ENCODE data around the gene FAM3D.

The FAM3D gene

DNA sequence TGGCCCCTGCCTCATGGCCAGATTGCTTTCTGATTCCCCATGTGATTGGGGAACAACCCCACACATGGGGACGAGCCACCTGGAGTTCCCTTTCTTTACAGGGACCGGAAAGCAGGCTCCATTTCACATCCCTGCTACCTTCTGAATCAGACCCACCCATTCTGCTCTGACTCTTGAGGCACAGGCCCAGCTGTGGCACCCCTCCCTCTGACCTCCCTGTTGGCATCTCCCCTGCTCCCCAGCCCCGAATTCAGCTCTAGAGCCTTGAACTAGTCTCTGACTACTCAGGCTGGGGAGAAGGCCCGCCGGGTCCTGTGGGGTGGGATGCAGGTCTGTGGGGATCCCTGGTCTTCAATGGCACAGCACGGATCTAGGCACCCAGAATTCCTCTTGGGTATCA, 12.1 kb downstream of the FAM3D start:
- Histone ChIP-seq H3K36me3 (ENCODE audit: insufficient read depth, low read length) (no peaks in the 10 kb centered on the region), H3K9me3 (ENCODE audit: control insufficient read depth, insufficient read depth, low read length) (no peaks in the 10 kb centered on the region), H3K9ac (ENCODE audit: low read depth, low read length) (no peak overlapping the region), H3K4me1 (ENCODE audit: insufficient read depth, low read length) (no peaks in the 10 kb centered on the region)

GRCh38 chr3:58652624-58653023, 13.9 kb downstream of the FAM3D start:
- Histone ChIP-seq H3K9ac (ENCODE audit: low read depth, low read length) (no peak overlapping the region), H3K4me1 (ENCODE audit: insufficient read depth, low read length) (no peaks in the 10 kb centered on the region), H3K36me3 (ENCODE audit: insufficient read depth, low read length) (no peaks in the 10 kb centered on the region), H3K9me3 (ENCODE audit: control insufficient read depth, insufficient read depth, low read length) (no peaks in the 10 kb centered on the region)

DNA sequence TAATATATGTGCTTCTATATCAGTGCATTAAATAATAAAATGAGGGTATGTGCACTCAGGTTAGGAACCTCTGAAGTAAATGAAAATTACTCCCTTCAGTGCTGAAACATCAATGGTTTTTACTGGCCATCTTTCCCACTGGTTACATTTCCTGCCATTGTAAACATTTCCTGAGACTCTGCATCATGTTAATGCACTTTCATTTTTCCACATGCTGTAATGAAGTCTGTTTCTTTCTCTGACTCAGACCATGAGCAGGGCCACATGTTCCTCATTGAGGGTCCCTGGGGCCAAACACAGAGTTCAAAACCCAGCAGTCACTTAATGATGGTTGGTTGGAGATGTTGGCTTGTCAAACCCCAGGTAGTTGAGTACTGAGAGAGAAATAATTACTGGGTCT, 15.3 kb downstream of the FAM3D start:
- Histone ChIP-seq H3K9me3 (ENCODE audit: control insufficient read depth, insufficient read depth, low read length) (no peaks in the 10 kb centered on the region), H3K4me1 (ENCODE audit: insufficient read depth, low read length) (no peaks in the 10 kb centered on the region), H3K9ac (ENCODE audit: low read depth, low read length) (no peak overlapping the region), H3K36me3 (ENCODE audit: insufficient read depth, low read length) (no peaks in the 10 kb centered on the region)

GRCh38 chr3:58647381-58648141, 19.0 kb downstream of the FAM3D start:
- H3K9me3 ChIP-seq (ENCODE audit: control insufficient read depth, insufficient read depth, low read length): no peaks in the 10 kb centered on the region
- H3K36me3 ChIP-seq (ENCODE audit: insufficient read depth, low read length): no peaks in the 10 kb centered on the region
- no peak overlapping the region for H3K9ac ChIP-seq (ENCODE audit: low read depth, low read length)
- H3K4me1 ChIP-seq (ENCODE audit: insufficient read depth, low read length): no peaks in the 10 kb centered on the region

- no peaks in the 10 kb centered on the region for H3K36me3 ChIP-seq (ENCODE audit: insufficient read depth, low read length)
- no peak overlapping the region for H3K9ac ChIP-seq (ENCODE audit: low read depth, low read length)
- no peaks in the 10 kb centered on the region for H3K9me3 ChIP-seq (ENCODE audit: control insufficient read depth, insufficient read depth, low read length)
- no peaks in the 10 kb centered on the region for H3K4me1 ChIP-seq (ENCODE audit: insufficient read depth, low read length)
Measured at GRCh38 chr3:58646503-58646902, 20.1 kb downstream of the FAM3D start.

DNA sequence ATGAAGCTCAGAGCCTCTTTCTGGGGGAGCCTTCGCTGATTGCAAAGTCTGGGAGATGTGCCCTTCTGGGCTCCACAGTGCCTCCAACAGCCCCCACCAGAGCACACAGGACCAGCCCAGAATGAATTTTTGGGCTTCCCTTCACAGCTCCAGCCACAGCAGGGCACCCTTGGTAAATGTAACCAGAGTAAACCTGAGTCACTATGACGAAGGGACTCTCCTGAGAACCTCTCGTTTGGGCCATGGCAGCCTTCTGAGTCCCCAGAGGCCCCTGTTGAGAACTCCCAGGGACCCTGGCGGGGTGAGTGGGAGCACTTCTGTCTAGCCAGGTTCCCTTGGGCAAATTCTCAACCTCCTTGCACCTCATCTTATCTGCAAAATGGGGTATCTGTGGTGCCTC, 20.8 kb downstream of the FAM3D start:
- Histone ChIP-seq H3K9ac (ENCODE audit: low read depth, low read length) (no peak overlapping the region), H3K36me3 (ENCODE audit: insufficient read depth, low read length) (no peaks in the 10 kb centered on the region), H3K4me1 (ENCODE audit: insufficient read depth, low read length) (no peaks in the 10 kb centered on the region), H3K9me3 (ENCODE audit: control insufficient read depth, insufficient read depth, low read length) (no peaks in the 10 kb centered on the region)

- H3K9me3 ChIP-seq (ENCODE audit: control insufficient read depth, insufficient read depth, low read length): no peaks in the 10 kb centered on the region
- no peak overlapping the region for H3K9ac ChIP-seq (ENCODE audit: low read depth, low read length)
- H3K36me3 ChIP-seq (ENCODE audit: insufficient read depth, low read length): no peaks in the 10 kb centered on the region
- no peaks in the 10 kb centered on the region for H3K4me1 ChIP-seq (ENCODE audit: insufficient read depth, low read length)
Measured at GRCh38 chr3:58642846-58643245, 23.7 kb downstream of the FAM3D start.

DNA sequence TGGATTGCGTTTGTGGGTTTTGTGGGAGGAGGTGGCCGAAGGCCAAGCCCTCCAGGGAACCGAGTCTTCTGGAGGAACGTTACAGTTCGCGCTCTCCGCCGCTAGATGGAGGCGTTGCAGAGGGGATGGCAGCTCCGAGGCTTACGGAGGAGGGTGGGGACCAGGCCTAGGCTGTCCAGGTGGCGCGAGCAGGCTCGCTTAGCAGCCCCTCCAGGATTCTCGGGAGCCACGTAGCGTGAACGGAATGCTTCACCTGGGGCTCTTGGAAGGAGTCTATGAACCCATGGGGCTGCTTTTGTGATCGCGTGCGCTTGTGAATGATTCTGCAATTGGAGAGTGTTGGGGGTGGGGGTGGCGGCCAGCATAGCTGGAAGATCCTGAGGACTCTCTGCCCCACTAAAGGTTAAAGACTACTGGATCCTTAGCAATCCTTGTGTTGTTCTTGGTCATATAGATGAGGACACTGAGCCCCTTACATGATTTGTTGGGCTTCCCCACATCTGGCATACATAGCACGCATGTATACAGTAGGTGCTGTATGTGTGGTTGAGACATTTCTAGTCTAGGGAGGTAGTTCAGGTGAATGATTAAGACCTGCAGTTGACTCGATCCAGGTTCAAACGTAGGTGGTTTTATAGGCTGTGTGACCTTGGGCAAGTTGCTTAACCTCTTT, 25.7 kb downstream of the FAM3D start:
- H3K9me3 ChIP-seq (ENCODE audit: control insufficient read depth, insufficient read depth, low read length): no peaks in the 10 kb centered on the region
- no peaks in the 10 kb centered on the region for H3K4me1 ChIP-seq (ENCODE audit: insufficient read depth, low read length)
- no peak overlapping the region for H3K9ac ChIP-seq (ENCODE audit: low read depth, low read length)
- no peaks in the 10 kb centered on the region for H3K36me3 ChIP-seq (ENCODE audit: insufficient read depth, low read length)

DNA sequence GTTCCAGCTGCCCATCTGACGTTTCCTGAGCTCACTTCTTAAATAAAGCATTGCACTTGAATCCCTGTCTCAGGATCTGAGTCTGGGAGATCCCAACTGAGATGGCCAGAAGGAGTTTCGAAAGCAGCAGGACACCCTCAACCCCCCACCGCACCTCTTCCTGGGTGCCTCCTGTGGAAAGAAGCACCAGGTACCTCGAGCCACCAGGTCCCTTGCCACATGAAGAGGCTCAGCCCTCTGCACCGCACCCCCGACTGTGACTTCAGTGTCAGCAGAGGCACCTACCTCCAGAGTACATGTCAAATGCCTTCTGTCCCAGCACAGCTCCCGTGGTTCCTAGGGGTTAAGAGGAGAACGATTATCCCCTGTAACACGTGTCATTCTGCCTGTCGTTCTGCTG, 26.7 kb downstream of the FAM3D start:
- Histone ChIP-seq H3K36me3 (ENCODE audit: insufficient read depth, low read length) (no peaks in the 10 kb centered on the region), H3K4me1 (ENCODE audit: insufficient read depth, low read length) (no peaks in the 10 kb centered on the region), H3K9me3 (ENCODE audit: control insufficient read depth, insufficient read depth, low read length) (no peaks in the 10 kb centered on the region), H3K9ac (ENCODE audit: low read depth, low read length) (no peak overlapping the region)

DNA sequence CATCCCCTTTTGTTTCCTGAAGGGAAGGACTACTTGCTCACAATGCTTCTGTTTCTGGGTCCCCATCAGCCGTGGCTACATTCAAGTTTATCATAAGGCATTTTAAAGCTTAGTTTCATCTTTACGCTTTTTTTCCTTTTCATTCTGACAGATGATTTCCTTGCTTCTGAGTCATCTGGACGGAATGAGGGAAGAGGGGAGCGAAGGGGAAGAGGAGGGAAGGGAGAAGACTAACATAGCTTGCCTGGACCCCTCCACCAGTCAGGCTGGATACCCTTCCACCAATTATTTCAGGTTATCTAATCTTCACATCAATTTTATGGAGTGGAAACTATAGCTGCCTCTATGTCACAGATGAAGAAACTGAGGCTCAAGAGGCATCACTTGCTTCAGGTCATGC, 27.6 kb downstream of the FAM3D start:
- Histone ChIP-seq H3K4me1 (ENCODE audit: insufficient read depth, low read length) (no peaks in the 10 kb centered on the region), H3K9ac (ENCODE audit: low read depth, low read length) (no peak overlapping the region), H3K9me3 (ENCODE audit: control insufficient read depth, insufficient read depth, low read length) (no peaks in the 10 kb centered on the region), H3K36me3 (ENCODE audit: insufficient read depth, low read length) (no peaks in the 10 kb centered on the region)

GRCh38 chr3:58638591-58638990, 28.0 kb downstream of the FAM3D start:
- Histone ChIP-seq H3K9ac (ENCODE audit: low read depth, low read length) (no peak overlapping the region), H3K9me3 (ENCODE audit: control insufficient read depth, insufficient read depth, low read length) (no peaks in the 10 kb centered on the region), H3K36me3 (ENCODE audit: insufficient read depth, low read length) (no peaks in the 10 kb centered on the region), H3K4me1 (ENCODE audit: insufficient read depth, low read length) (no peaks in the 10 kb centered on the region)

DNA sequence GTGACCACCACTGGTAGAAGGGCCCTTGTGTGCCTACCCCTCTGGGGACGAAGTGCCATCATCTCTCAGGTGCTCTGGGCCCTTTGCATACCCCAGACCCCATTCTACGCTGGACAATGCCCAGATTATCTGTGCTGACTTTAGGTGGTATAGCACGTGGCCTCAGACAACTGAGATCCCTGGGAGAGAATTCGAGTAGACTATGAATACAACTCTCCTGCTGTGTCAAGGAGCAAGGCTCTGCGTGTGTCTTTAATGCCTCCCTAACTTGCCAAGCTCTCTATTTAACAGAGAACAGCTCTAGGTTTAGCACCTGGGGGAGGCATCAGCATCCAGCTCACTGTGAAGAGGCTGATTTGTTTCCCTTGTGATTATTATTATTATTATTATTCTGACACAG, 29.1 kb downstream of the FAM3D start:
- H3K9ac ChIP-seq (ENCODE audit: low read depth, low read length): no peak overlapping the region
- H3K36me3 ChIP-seq (ENCODE audit: insufficient read depth, low read length): no peaks in the 10 kb centered on the region
- H3K4me1 ChIP-seq (ENCODE audit: insufficient read depth, low read length): no peaks in the 10 kb centered on the region
- no peaks in the 10 kb centered on the region for H3K9me3 ChIP-seq (ENCODE audit: control insufficient read depth, insufficient read depth, low read length)

DNA sequence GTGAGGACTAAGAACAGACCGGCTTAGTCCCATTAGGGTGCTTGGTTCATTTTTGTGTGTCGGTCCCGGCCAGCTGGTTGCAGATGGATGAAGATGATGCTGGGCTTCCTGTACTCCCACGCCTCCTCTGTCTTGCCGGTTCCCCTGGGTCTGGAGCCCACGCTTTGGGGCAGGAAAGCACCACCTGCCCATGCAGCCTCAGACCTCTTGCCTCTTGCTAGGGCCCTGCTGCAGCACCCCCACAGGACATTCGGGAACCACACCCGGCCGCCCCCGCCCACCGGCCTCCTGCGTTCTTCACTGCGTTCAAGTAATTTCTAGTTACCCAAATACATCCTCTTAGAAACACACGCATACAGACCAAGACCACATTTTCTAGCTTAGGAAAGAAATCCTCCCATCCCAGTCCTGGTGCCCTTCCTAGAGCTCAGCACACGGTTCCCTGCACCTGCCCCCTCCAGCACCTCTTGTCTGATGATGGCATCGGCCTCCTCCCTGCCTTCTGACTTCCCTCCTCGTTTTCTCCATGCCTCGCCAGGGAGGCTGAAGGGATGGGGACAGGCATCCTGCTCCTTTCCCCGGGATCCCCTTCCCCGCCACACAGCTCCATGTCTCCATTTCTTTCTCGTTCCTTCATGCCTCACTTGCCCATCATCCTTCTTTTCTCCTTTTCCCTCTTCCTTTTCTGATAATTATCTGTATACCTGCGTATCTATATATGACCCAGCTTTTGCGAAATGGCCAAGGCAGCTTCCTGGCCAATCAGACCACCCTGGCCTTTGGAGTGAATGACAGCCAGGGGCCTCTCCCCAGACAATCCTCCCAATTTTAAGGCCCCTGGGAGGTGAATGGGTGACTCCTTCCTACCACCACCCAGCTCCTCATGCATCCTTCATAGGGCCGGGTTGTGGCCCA, 30.9 kb downstream of the FAM3D start:
- no peaks in the 10 kb centered on the region for H3K9me3 ChIP-seq (ENCODE audit: control insufficient read depth, insufficient read depth, low read length)
- no peak overlapping the region for H3K9ac ChIP-seq (ENCODE audit: low read depth, low read length)
- no peaks in the 10 kb centered on the region for H3K36me3 ChIP-seq (ENCODE audit: insufficient read depth, low read length)
- no peaks in the 10 kb centered on the region for H3K4me1 ChIP-seq (ENCODE audit: insufficient read depth, low read length)

DNA sequence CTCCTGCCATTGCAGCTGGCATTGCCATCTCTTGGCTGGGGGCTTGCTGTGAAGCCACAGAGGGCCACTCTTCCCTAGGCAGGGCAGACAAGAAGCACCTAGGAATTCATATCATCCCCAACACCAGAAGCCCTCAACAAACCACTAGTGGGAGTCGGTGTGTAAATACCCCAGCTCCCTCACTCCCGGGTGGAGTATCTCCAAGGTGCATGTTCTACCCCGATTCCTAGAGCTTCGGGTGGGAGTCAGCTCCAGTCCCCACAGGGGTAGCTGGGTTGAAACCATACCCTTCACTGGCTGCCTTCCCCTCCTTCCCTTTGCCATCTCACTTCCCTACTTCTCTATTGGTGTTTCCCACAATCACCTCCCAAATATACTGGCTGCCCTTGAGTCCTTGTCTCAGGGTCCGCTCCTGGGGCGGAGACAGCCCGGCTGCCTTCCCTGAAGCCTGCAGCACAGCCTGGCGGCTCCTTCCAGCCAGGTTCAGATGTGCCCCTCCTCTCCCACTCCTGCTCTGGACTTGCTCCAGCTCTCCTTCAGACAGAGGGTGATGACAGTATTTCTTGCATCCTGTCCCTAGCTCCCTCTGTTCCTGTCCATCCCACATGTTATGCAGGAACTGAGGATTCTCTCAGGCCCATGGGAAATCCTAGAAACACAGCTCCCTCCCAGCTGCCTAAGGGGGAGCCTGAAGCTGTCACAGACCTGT, 33.3 kb downstream of the FAM3D start:
- H3K9ac ChIP-seq (ENCODE audit: low read depth, low read length): no peak overlapping the region
- H3K36me3 ChIP-seq (ENCODE audit: insufficient read depth, low read length): no peaks in the 10 kb centered on the region
- no peaks in the 10 kb centered on the region for H3K9me3 ChIP-seq (ENCODE audit: control insufficient read depth, insufficient read depth, low read length)
- H3K4me1 ChIP-seq (ENCODE audit: insufficient read depth, low read length): no peaks in the 10 kb centered on the region

All from ES-I3 (cell line).